NCI-H146 treated with DMSO at 0.1 percent for 48 hours (cell line): ENCODE data around the gene CYBC1.

Experiments used
- DNase-seq: peaks from one replicate; lab custom pipeline; 2025; ENCODE audit not compliant: unreplicated experiment; lab: John Stamatoyannopoulos, UW

CYBC1 gene

GRCh38 chr17:82411396-82412053 is 39.0 kb downstream of the CYBC1 start:
- no peak for DNase-seq

GRCh38 chr17:82410014-82410716 is 40.4 kb downstream of the CYBC1 start:
- DNase-seq: no peak

- no peak for DNase-seq
These were observed 41.6 kb downstream of the CYBC1 start for GRCh38 chr17:82408938-82409318.

GRCh38 chr17:82408288-82408937 is 42.1 kb downstream of the CYBC1 start:
- no peak for DNase-seq

GRCh38 chr17:82407255-82407654 is 43.3 kb downstream of the CYBC1 start:
- DNase-seq: no peak

GRCh38 chr17:82406131-82406671 is 44.4 kb downstream of the CYBC1 start:
- no peak for DNase-seq

GRCh38 chr17:82405051-82405450 is 45.5 kb downstream of the CYBC1 start:
- no peak for DNase-seq

- no peak for DNase-seq
These were observed 46.6 kb downstream of the CYBC1 start for GRCh38 chr17:82403662-82404660.

GRCh38 chr17:82402865-82403264 is 47.7 kb downstream of the CYBC1 start:
- no peak for DNase-seq

- no peak for DNase-seq
These were observed 49.7 kb downstream of the CYBC1 start for GRCh38 chr17:82400830-82401229.

- no peak for DNase-seq
These were observed 50.3 kb downstream of the CYBC1 start for GRCh38 chr17:82400206-82400605.

- no peak for DNase-seq
These were observed 50.9 kb downstream of the CYBC1 start for GRCh38 chr17:82399601-82400101.

- no peak for DNase-seq
These were observed 51.5 kb downstream of the CYBC1 start for GRCh38 chr17:82399041-82399441.

- no peak for DNase-seq
These were observed 52.9 kb downstream of the CYBC1 start for GRCh38 chr17:82397449-82398335.

GRCh38 chr17:82396601-82397435 is 53.7 kb downstream of the CYBC1 start:
- DNase-seq: no peak

- DNase-seq: no peak
These were observed 56.3 kb downstream of the CYBC1 start for GRCh38 chr17:82394278-82394677.

GRCh38 chr17:82392941-82393340 is 57.6 kb downstream of the CYBC1 start:
- DNase-seq: no peak
